H9 (cell line): ENCODE data around the gene CCR5. TPM values are rescaled to one million over a fixed set of nuclear protein-coding genes. Genes with fewer than 3 reads are reported as not detected.

Source experiments
- DNase-seq: peaks from one replicate; pipeline ENCODE4 v3.0.0-alpha.2; 2017
- H2AFZ ChIP-seq: one replicate; pipeline ENCODE4 v1.6.1; 2013; ENCODE audit warnings: mild to moderate bottlenecking, low read length, control low read depth, moderate library complexity
- H2AK5ac ChIP-seq: 2 replicates; pipeline ENCODE4 v1.6.1; 2013; ENCODE audit warnings: low read length, control low read depth, mixed read lengths; ENCODE audit not compliant: insufficient read length
- H2BK120ac ChIP-seq: one replicate; pipeline ENCODE4 v1.6.1; 2013; ENCODE audit warnings: low read depth, mild to moderate bottlenecking, low read length, control low read depth, inconsistent platforms; ENCODE audit not compliant: poor library complexity, severe bottlenecking
- H2BK12ac ChIP-seq: 2 replicates; pipeline ENCODE4 v1.6.1; 2013; ENCODE audit warnings: low read length, control low read depth, mixed read lengths, low read depth; ENCODE audit not compliant: insufficient read length
- H2BK15ac ChIP-seq: 2 replicates; pipeline ENCODE4 v1.6.1; 2013; ENCODE audit warnings: low read depth, low read length, control low read depth
- H2BK20ac ChIP-seq: one replicate; pipeline ENCODE4 v1.6.1; 2013; ENCODE audit warnings: low read depth, mild to moderate bottlenecking, low read length, control low read depth, inconsistent platforms; ENCODE audit not compliant: poor library complexity, severe bottlenecking
- H2BK5ac ChIP-seq: 2 replicates; pipeline ENCODE4 v1.6.1; 2013; ENCODE audit warnings: low read length, control low read depth, mixed read lengths; ENCODE audit not compliant: insufficient read length
- H3K14ac ChIP-seq: 2 replicates; pipeline ENCODE4 v1.6.1; 2013; ENCODE audit warnings: low read length, control low read depth; ENCODE audit not compliant: insufficient read depth
- H3K18ac ChIP-seq: 2 replicates; pipeline ENCODE4 v1.6.1; 2013; ENCODE audit warnings: low read depth, mild to moderate bottlenecking, mixed read lengths, low read length, control low read depth; ENCODE audit not compliant: insufficient read length
- H3K23ac ChIP-seq: 2 replicates; pipeline ENCODE4 v1.6.1; 2013; ENCODE audit warnings: low read length, control low read depth, mixed read lengths, low read depth; ENCODE audit not compliant: insufficient read length
- H3K23me2 ChIP-seq: 2 replicates; pipeline ENCODE4 v1.6.1; 2013; ENCODE audit warnings: low read depth, mild to moderate bottlenecking, mixed read lengths, low read length, control low read depth; ENCODE audit not compliant: insufficient read length, poor library complexity, severe bottlenecking
- H3K27ac ChIP-seq: 2 replicates; pipeline ENCODE4 v1.5.1; 2013; ENCODE audit warnings: low read length, control low read depth, mixed read lengths, low read depth; ENCODE audit not compliant: insufficient read length
- H3K27me3 ChIP-seq: 2 replicates; pipeline ENCODE4 v1.6.1; 2013; ENCODE audit warnings: low read length, control low read depth, inconsistent platforms; ENCODE audit not compliant: insufficient read depth
- H3K4ac ChIP-seq: 2 replicates; pipeline ENCODE4 v1.6.1; 2013; ENCODE audit warnings: low read depth, mild to moderate bottlenecking, control low read depth, inconsistent platforms, low read length, moderate library complexity
- H3K4me1 ChIP-seq: 2 replicates; pipeline ENCODE4 v1.6.1; 2013; ENCODE audit warnings: low read length, control low read depth, inconsistent platforms; ENCODE audit not compliant: insufficient read depth
- H3K4me2 ChIP-seq: 2 replicates; pipeline ENCODE4 v1.6.1; 2013; ENCODE audit warnings: low read length, control low read depth, mixed read lengths; ENCODE audit not compliant: insufficient read length, insufficient read depth
- H3K56ac ChIP-seq: 2 replicates; pipeline ENCODE4 v1.6.1; 2013; ENCODE audit warnings: low read depth, mild to moderate bottlenecking, mixed read lengths, low read length, control low read depth; ENCODE audit not compliant: insufficient read length
- H3K79me1 ChIP-seq: 2 replicates; pipeline ENCODE4 v1.6.1; 2013; ENCODE audit warnings: low read depth, mild to moderate bottlenecking, moderate library complexity, low read length, control low read depth, inconsistent platforms; ENCODE audit not compliant: insufficient read depth, poor library complexity, severe bottlenecking
- H3K79me2 ChIP-seq: 2 replicates; pipeline ENCODE4 v1.6.1; 2013; ENCODE audit warnings: low read length, control low read depth, inconsistent platforms; ENCODE audit not compliant: insufficient read depth
- H3K9ac ChIP-seq: 2 replicates; pipeline ENCODE4 v1.6.1; 2013; ENCODE audit warnings: low read length, control low read depth, mixed read lengths; ENCODE audit not compliant: insufficient read length; ENCODE audit errors: extremely low read depth
- H3K9me3 ChIP-seq: one replicate; pipeline ENCODE4 v1.6.1; 2013; ENCODE audit warnings: low read depth, low read length, inconsistent platforms; ENCODE audit not compliant: control insufficient read depth
- H3T11ph ChIP-seq: one replicate; pipeline ENCODE4 v1.6.1; 2013; ENCODE audit warnings: mild to moderate bottlenecking, low read length, control low read depth, inconsistent platforms
- H4K20me1 ChIP-seq: one replicate; pipeline ENCODE4 v1.6.1; 2013; ENCODE audit not compliant: control insufficient read depth, insufficient read length, insufficient read depth
- H4K5ac ChIP-seq: 2 replicates; pipeline ENCODE4 v1.6.1; 2013; ENCODE audit warnings: low read depth, mild to moderate bottlenecking, mixed read lengths, low read length, control low read depth; ENCODE audit not compliant: insufficient read length
- H4K8ac ChIP-seq: replicated peaks from 2 replicates; pipeline ENCODE4 v1.6.1; 2013; ENCODE audit warnings: low read length, control low read depth, mixed read lengths, low read depth; ENCODE audit not compliant: insufficient read length
- H4K91ac ChIP-seq: 2 replicates; pipeline ENCODE4 v1.6.1; 2013; ENCODE audit warnings: low read depth, mild to moderate bottlenecking, moderate library complexity, mixed read lengths, low read length, control low read depth; ENCODE audit not compliant: insufficient read length
- H3K27ac Mint-ChIP-seq, 3 experiments: 2 replicates in 2 of 3; 3 replicates in 1 of 3; pipeline ENCODE4 v1.8.0; 2020 to 2021; ENCODE audit warnings: mixed read lengths in 3 of 3, mild to moderate bottlenecking in 1 of 3, moderate library complexity in 1 of 3
- H3K27me3 Mint-ChIP-seq: 2 replicates; pipeline ENCODE4 v1.8.0; 2021; ENCODE audit warnings: low read depth, mild to moderate bottlenecking, moderate library complexity, mixed read lengths
- H3K36me3 Mint-ChIP-seq, 3 experiments: 2 replicates in 2 of 3; 3 replicates in 1 of 3; pipeline ENCODE4 v1.8.0; 2020 to 2021; ENCODE audit warnings: low read depth in 3 of 3, mixed read lengths in 3 of 3; ENCODE audit not compliant: insufficient read depth in 1 of 3
- H3K4me1 Mint-ChIP-seq, 2 experiments: 2 replicates each; pipeline ENCODE4 v1.8.0; 2020; ENCODE audit warnings: mixed read lengths in 2 of 2
- H3K4me3 Mint-ChIP-seq, 2 experiments: 2 replicates in 1 of 2; 3 replicates in 1 of 2; pipeline ENCODE4 v1.8.0; 2020 to 2021; ENCODE audit warnings: mild to moderate bottlenecking in 2 of 2, mixed read lengths in 2 of 2, moderate library complexity in 1 of 2
- H3K9me3 Mint-ChIP-seq, 2 experiments: 2 replicates in 1 of 2; 3 replicates in 1 of 2; pipeline ENCODE4 v1.8.0; 2020; ENCODE audit warnings: mild to moderate bottlenecking in 2 of 2, mixed read lengths in 2 of 2, moderate library complexity in 1 of 2
- CTCF ChIP-seq: fragments of 200-600 bp; sonication (generic); conservative IDR thresholded peaks from 3 replicates; pipeline ENCODE4 v1.8.0; 2021; ENCODE audit warnings: antibody characterized with exemption, mild to moderate bottlenecking
- total RNA-seq: library from RNA; stranded (reverse); gene quantifications from 2 replicates; pipeline ENCODE4 v1.2.1, GENCODE V29; 2021

CCR5 gene
- total RNA-seq, 1 experiment from 2014 or later = not detected

- Histone ChIP-seq H4K20me1 (no peaks in the 10 kb centered on the region), H3K27me3 (no peaks in the 10 kb centered on the region), H3K79me2 (no peaks in the 10 kb centered on the region), H2BK12ac (no peak overlapping the region), H3K79me1 (no peaks in the 10 kb centered on the region), H3T11ph (no peak overlapping the region), H4K8ac (no peak overlapping the region), H2BK20ac (no peak overlapping the region), H3K4ac (no peak overlapping the region), H4K91ac (no peak overlapping the region), H3K14ac (no peak overlapping the region), H3K56ac (no peak overlapping the region), H2BK15ac (no peak overlapping the region), H4K5ac (no peak overlapping the region), H3K9ac (no peak overlapping the region), H3K4me1 (no peaks in the 10 kb centered on the region), H3K18ac (no peak overlapping the region), H3K23ac (no peak overlapping the region), H2BK120ac (no peak overlapping the region), H2AFZ (no peak overlapping the region), H3K4me2 (no peak overlapping the region), H3K27ac (no peak overlapping the region), H2BK5ac (no peak overlapping the region), H3K23me2 (no peaks in the 10 kb centered on the region), H2AK5ac (no peak overlapping the region), H3K9me3 (peaks cover 11% of the 10 kb centered on the region)
- H3K9me3 Mint-ChIP-seq = peaks cover 27 to 40% of the 10 kb centered on the region in 2 experiments
- H3K27ac Mint-ChIP-seq = no peak overlapping the region
- no peak overlapping the region for H3K4me3 Mint-ChIP-seq
- 0 out of 2 replicates have a peak, but pooled peaks cover 3% of the 10 kb centered on the region for H3K27me3 Mint-ChIP-seq
- DNase-seq = no peak
- peaks cover 6 to 14% (median 9%) of the 10 kb centered on the region in 3 experiments; a peak in 6 of 7 replicates for H3K36me3 Mint-ChIP-seq
- no peak for TF ChIP-seq CTCF
- H3K4me1 Mint-ChIP-seq = no peaks in the 10 kb centered on the region
These were observed 32.8 kb upstream of the CCR5 start for GRCh38 chr3:46337911-46338310.
